ENCODE measurements around the gene ITIH5.
"Not testable (repeated sequence)": the region's sequence is repeated elsewhere in the genome, so short reads cannot be mapped to it uniquely, and the experiment has no call there.

The ITIH5 gene

DNA sequence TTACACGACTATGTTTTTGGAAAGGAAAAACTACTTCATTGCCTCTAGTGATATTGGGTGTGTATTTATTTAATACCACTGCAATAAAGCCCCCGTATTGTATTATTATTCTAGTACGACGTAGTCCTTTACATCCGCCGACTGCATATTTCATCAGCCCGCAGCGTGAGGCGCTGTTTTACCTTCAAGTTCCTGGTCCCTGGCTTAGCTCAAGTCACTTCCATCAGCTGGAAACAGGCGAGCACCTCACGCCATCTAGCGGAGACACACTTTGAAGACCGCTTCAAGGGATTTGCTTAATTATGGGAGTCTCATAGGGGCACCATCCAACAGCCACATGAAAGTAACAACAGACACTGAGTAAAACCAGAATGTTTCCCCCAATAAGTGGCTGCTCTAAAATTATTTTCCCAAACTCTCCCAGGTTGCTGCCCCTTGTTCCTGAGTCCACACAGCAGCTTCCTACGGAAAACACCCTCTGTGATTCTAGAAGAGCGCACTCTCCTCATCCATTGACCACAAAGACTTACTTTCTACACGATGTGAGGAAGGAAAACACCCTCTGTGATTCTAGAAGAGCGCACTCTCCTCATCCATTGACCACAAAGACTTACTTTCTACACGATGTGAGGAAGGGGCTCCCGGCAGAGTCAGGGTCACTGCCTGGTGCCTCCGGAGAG is 20.6 kb upstream of the ITIH5 start:
- DNase-seq, result peak; percentile 92

- DNase-seq, result peak; percentile 5 to 33
These were observed 19.8 kb upstream of the ITIH5 start for GRCh38 chr10:7686351-7687171.

GRCh38 chr10:7680078-7680477 is 13.3 kb upstream of the ITIH5 start:
- not testable (repeated sequence) for DNase-seq

- no peak for DNase-seq
These were observed 12.5 kb upstream of the ITIH5 start for GRCh38 chr10:7679256-7679655.

DNA sequence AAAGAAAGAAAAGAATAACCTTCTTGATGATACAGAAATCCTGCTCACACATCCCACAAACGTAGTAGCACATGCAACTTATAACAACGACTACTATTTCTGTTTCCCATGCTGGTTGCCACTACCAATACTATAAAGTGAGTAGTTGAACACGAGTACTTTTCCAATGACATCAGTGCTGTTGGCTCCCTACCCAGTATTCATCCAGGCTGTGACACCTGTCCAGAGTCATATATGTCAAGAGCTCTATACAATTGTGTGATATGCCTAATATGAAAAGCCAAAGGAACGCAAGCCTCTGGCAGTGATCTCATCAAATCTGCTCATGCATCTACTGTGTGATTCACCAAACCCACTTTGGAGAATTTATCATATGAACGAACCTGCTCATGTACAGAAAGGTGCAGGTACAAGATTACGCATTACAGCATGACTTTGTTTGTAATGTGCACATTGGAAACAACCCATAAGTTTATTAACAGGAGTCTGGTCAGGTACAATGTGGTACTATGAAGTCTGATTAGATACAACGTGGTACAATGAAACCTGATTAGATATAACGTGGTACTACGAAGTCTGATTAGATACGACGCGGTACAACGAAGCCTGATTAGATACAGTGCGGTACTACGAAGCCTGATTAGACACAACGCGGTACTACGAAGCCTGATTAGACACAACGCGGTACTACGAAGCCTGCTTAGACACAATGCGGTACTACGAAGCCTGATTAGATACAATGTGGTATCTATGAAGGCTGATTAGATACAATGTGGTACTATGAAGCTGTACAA is 5.8 kb upstream of the ITIH5 start:
- no peak for DNase-seq

DNA sequence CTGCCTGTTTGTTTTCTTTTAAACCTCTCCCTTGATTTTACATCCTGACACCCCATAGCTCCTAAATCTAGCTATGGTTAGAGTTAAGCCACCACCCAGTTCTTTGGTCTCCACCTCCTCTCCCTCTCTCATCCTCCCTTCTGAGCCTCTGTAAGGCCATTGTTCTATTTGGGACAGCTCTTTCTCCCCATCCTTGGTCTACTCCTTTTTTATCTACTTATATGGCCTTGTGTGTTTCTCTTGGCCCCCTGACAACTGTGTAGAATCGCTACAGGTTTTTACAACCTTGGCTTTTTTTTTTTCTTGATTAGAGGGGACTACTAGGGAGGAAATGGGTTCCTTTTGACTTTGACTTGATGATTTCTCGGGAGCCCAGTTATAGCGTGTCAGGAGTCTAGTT is 3.4 kb upstream of the ITIH5 start:
- no peak for DNase-seq

DNA sequence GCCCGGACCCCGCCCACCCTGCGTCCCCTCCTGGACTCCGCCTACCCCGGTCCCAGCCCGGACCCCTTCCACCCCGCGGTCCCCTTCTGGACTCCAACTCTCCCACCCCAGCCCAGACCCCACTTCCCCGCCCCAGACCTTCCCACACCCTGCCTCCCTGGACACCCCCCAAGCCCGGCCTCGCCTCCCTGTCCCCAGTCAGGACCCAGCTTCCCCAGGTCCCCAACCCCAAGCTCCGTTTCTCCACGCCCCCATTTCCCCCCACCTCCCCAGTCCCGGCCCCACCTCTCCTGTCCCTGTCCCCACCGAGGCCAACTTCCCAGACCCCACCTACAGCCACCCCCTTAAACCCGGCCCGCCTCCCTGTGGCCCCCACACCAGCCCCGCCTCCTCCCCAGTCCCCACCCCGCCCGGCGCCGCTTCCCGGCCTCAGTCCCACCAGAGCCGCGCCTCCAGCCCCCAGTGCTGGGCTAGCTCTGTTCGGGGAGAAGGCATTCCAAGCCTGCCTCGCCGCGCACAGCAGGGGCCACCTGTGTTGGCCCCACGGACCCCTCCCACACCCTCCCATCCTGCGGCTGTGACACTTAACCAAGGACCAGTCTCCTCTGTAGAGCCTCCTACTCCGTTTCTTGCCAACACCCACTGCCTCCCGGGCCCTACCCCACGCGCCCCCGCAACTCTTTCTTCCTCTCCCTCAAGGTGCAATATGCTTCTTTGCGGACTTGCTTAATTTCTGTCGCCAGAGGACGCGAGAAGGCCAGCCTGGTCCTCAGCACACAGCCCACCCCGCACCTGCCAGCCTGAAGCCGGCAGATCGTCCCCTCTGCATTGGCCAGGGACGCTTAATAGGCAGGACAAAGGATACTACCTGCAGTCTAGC is 736 bp upstream of the ITIH5 start:
- DNase-seq, result no peak

- DNase-seq, result no peak
These were observed 999 bp downstream of the ITIH5 start for GRCh38 chr10:7665767-7666166.

DNA sequence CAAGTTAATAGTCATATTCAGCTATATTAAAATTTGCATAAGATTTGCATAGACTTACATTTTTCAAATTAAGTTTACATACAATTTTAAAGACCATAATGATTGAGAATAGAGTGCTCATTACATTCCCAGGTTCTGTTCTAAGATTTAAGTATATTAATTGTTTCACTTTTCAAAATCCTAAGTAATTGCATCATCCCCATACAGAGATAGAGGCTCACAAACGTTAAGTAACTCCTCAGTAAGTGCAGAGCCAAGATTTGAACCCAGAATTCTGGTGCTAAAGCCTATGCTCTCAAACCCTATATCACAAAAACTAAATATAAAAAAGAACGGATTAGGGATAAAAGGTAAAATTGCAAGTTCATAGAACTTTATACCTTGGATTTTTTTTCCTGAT is 2.1 kb downstream of the ITIH5 start:
- no peak for DNase-seq

GRCh38 chr10:7662522-7662921 is 4.2 kb downstream of the ITIH5 start:
- DNase-seq, result no peak

DNA sequence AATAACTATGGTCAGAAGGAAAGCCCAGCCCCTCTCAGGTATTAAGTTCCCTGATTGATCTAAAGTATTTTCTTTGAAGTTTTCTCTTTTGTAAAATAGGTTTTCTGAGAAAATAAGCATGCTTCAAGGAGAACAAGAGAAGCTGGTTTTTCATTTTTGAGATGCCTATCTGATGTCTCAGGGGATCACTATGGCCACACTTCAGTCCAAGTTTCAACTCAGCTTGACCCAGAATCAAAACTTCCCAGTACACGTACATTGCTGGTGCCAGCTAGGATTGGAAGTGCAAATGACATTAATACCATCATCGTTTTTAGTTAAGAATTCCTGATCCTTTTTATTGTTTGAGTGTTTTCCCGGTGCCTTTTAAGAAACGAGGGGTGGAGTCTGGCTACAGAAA is 7.2 kb downstream of the ITIH5 start:
- no peak for DNase-seq

DNA sequence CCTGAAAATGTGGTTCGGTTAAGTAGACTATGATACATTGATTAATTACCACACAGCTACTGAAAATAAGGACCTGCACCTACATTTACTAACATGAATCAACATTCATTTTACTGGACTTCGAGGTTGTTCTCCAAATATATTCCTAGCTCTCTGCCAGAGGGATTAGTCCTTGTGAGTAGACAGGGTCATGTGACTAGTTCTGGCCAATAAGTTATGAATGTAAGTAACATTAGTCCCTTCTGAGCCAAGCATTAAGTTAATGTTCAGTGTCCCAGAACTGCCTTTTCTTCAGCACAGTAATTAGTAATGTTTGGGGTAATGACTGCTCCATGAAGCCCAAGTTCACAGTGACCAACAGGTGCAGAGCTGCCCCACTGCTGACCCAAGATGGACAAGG is 9.2 kb downstream of the ITIH5 start:
- DNase-seq, result no peak

GRCh38 chr10:7657079-7657478 is 9.7 kb downstream of the ITIH5 start:
- not testable (repeated sequence) for DNase-seq

GRCh38 chr10:7651853-7652470 is 14.8 kb downstream of the ITIH5 start:
- DNase-seq, result no peak

- DNase-seq, result no peak
These were observed 17.0 kb downstream of the ITIH5 start for GRCh38 chr10:7649673-7650300.

GRCh38 chr10:7647062-7647664 is 19.6 kb downstream of the ITIH5 start:
- no peak for DNase-seq

- no peak for DNase-seq
These were observed 24.2 kb downstream of the ITIH5 start for GRCh38 chr10:7642491-7643011.

- DNase-seq, result no peak
These were observed 31.2 kb downstream of the ITIH5 start for GRCh38 chr10:7635408-7636125.

DNA sequence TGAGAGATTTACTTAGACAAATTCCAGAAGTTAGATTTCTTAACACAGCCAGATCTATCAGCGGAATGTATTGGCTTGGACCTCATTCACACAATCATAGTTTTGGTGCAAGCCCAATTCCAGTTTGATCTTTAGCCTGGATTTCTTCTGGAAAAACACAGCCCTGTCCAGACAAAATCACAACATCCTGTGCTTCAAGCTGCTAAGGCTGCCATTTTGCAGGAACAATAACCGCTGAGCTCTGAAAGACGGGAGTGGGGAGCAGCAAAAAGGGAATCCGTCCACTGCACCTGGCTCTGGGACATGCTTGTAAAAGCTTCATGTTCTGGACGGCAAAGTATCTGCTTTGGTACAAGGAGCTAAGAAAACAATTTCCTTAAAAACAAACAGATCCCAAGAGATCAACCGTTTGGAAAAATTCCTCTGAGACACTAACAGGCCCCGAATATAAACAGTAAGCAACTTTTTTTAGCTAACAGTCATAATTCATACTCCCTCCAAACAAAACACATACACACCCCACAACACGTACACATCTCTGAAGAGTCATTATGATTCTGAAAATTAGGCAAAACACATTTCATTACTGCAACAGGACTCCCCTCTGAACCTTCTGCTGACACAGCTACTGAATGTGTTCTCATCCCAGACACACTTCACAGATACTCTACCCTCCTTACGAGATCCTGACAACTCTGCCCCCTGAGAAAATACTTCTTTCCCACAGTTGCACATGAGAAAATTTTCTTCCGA is 32.4 kb downstream of the ITIH5 start:
- no peak for DNase-seq

- no peak for DNase-seq
These were observed 40.5 kb downstream of the ITIH5 start for GRCh38 chr10:7626283-7626682.
